Measurements from ENCODE around the gene GART.
"Not testable (repeated sequence)": the region's sequence is repeated elsewhere in the genome, so short reads cannot be mapped to it uniquely, and the experiment has no call there.

Gene GART

GRCh38 chr21:33511639-33512038, 30.3 kb downstream of the GART start:
- no peak for DNase-seq

- DNase-seq: no peak
These were observed 31.1 kb downstream of the GART start for GRCh38 chr21:33510826-33511225.

GRCh38 chr21:33507003-33507402, 34.9 kb downstream of the GART start:
- not testable (repeated sequence) for DNase-seq

- no peak for DNase-seq
These were observed 36.1 kb downstream of the GART start for GRCh38 chr21:33505833-33506232.

GRCh38 chr21:33496345-33496744, 45.6 kb downstream of the GART start:
- no peak for DNase-seq

GRCh38 chr21:33495743-33496142, 46.2 kb downstream of the GART start:
- DNase-seq: no peak

- no peak for DNase-seq
These were observed 48.2 kb downstream of the GART start for GRCh38 chr21:33493756-33494155.

- DNase-seq: no peak
These were observed 49.3 kb downstream of the GART start for GRCh38 chr21:33492571-33492970.

- DNase-seq: peak; percentile 97
These were observed 50.4 kb downstream of the GART start, which contains the start of gene DNAJC28 for GRCh38 chr21:33491373-33492102. DNAJC28 (minus strand) TSS chr21:33491716; CDS start chr21:33489393, 2,323 bp downstream.

- DNase-seq: no peak
These were observed 50.9 kb downstream of the GART start for GRCh38 chr21:33490991-33491372.

- no peak for DNase-seq
These were observed 53.0 kb downstream of the GART start for GRCh38 chr21:33488936-33489335.

GRCh38 chr21:33487996-33488395, 53.9 kb downstream of the GART start:
- DNase-seq: no peak

- no peak for DNase-seq
These were observed 60.5 kb downstream of the GART start for GRCh38 chr21:33481314-33481943.

GRCh38 chr21:33480481-33481103, 61.3 kb downstream of the GART start:
- no peak for DNase-seq

GRCh38 chr21:33479679-33480480, 62.0 kb downstream of the GART start, which contains the start of gene TMEM50B:
TMEM50B (minus strand) TSS chr21:33479974; CDS start chr21:33468885, 11,089 bp downstream.
- DNase-seq: peak; percentile 96

GRCh38 chr21:33478935-33479678, 62.8 kb downstream of the GART start:
- peak; percentile 56 for DNase-seq

- no peak for DNase-seq
These were observed 63.7 kb downstream of the GART start for GRCh38 chr21:33478182-33478581.

GRCh38 chr21:33477066-33477465, 64.9 kb downstream of the GART start:
- no peak for DNase-seq

- no peak for DNase-seq
These were observed 68.6 kb downstream of the GART start for GRCh38 chr21:33473344-33473743.

GRCh38 chr21:33470701-33471100, 71.2 kb downstream of the GART start:
- no peak for DNase-seq

GRCh38 chr21:33469183-33469582, 72.7 kb downstream of the GART start:
- DNase-seq: not testable (repeated sequence)

GRCh38 chr21:33461538-33462250, 80.2 kb downstream of the GART start:
- DNase-seq: no peak
